Bone marrow (tissue), 2 donors: Measurements from ENCODE around the gene ANKRD33.

ENCODE experiments used
- DNase-seq, 2 donors: peaks; one replicate each; lab custom pipeline; 2025; lab: John Stamatoyannopoulos, UW

The ANKRD33 gene

DNA sequence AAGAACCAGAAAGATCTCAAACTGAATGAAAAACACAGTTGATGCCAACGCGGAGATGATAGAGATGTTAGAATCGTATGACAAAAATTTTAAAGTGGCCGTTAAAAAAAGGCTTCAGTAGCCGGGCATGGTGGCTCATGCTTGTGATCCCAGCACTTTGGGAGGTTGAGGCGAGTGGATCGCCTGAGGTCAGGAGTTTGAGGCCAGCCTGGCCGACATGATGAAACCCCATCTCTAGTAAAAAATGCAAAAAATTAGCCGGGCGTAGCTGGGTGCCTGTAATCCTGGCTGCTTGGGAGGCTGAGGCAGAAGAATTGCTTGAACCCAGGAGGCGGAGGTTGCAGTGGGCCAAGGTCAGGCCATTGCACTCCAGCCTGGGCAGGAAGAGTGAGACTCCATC, 14.0 kb downstream of the ANKRD33 start:
- no peak for DNase-seq

DNA sequence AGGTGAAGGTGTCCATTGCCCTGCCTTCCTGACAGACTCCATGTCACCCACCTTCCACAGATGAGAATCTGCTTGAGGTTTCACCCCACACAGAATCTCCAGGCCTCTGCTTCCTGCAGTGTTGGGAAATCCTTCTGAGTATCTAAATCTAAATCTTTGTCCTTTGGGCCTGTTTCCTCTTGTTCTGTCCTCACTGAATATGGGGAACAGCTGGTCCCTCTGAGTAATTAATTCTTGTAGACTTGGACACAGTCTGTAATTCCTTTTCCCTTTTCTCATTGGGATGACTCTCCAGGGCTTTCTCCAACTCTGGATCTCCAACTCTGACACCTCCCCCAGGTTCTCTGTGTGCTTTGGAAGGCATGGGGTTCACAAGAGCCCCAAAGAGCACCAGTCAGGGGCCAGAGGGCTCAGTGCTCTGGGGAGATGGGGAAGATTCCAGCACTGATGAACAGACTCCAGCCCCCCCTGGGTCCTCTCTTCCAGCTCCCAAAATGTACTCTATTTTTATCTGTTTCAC, 17.1 kb downstream of the ANKRD33 start:
- DNase-seq = no peak

DNA sequence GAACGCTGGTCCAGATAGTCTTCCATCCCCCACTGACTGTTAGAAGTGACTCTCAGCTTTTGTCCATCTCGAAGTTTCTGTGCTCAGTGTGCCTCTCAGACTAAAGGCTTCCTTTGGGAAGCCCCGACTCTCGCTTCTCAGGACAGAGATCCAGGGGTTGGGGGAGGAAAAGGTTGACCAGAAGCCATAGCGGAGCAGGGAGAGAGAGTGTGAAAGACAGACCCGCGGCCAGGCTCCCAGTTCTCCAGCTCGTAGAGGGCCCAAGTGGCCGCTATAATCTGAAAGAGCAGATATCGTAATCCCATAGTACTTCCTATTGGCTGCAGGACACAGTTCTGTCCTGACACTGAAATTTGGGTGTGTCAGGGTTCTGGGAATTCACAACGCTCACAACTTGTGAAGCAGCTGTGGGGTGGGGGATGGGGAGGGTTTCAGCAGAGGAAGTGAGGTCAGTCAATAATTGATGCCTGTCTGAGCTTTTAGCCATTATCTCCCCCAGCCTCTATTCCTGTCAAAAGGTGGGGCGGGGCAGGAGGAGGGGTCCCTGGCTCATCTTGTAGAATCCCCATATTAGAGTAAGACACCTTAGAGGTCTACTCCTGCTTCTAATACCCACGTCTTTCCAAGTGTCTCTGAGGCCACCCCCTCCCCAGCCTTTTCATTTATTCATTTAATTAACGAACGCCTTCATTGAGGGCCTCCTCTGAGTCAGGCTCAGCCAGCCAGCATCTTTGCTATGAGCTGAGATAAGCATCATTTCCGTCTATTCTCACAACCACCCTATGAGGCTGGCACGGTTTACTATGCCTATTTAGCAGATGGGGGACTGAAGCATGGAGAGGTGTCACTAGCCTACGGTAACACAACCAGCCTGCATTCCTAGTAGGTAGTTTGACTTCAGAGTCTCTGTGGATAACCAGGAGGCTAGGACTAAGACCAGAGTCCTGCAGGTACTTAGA, 17.8 kb downstream of the ANKRD33 start:
- DNase-seq = no peak

DNA sequence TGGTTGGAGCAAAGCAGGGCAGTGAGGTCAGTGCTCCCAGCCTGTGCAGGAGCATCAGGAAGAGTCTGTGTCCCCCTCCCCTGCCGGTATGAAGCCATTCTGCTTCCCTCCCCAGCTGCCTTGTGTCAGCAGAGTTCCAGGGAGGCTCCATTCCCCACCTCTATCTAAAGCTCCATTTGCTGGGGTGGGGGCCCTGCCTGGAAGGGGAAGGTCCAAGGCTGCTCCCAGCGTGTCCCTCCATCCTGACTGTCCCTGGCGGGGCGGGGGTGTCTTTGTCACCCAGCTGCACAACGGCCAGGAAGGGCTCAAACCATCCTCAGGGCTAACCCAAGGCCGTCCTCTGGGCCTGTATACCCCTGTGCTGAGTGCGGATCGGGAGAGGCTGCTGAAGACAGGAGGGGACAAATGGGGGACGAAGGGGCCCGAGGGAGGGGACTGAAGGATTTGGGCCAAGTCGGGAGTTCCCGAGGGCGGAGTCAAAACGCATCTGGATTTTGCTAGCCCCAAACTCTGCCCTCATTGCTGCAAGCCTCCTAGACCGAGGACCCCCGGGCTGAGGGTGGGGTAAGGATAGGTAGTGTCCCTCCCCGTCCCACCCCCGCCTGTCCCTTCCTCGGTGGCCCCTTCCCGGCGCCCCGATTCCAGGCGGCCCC, 18.7 kb downstream of the ANKRD33 start:
- DNase-seq = no peak

DNA sequence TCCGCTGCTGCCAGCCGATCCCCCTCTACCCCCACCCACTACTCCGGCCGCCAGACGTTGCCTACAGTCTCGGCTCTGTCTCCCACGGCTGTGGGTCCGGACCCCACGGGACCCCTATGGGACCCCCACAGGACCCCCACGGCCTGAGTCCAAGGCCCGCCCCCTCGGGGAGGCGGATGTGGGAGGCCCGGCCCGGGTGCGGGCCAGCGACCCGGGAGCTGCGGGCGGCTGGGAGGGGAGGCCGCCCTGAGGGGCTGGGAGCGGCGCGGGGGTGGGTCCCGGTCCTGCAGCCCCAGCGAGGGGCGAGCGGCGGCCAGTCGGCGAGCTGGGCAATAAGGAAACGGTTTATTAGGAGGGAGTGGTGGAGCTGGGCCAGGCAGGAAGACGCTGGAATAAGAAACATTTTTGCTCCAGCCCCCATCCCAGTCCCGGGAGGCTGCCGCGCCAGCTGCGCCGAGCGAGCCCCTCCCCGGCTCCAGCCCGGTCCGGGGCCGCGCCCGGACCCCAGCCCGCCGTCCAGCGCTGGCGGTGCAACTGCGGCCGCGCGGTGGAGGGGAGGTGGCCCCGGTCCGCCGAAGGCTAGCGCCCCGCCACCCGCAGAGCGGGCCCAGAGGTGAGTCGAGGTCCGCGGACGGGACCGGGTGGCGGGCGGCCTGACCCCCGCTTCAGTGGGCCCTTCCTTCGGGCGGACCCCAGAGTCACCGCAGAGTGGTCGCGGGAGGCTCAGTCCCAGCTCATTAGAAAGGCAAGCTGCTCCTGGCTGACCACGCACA, 19.4 kb downstream of the ANKRD33 start, which contains the start of gene ACVRL1:
TSS of gene ACVRL1 (plus strand) at position 422 of the 773 bp plus-strand sequence. CDS start 4,971 bp downstream, outside the sequence.
- no peak for DNase-seq

DNA sequence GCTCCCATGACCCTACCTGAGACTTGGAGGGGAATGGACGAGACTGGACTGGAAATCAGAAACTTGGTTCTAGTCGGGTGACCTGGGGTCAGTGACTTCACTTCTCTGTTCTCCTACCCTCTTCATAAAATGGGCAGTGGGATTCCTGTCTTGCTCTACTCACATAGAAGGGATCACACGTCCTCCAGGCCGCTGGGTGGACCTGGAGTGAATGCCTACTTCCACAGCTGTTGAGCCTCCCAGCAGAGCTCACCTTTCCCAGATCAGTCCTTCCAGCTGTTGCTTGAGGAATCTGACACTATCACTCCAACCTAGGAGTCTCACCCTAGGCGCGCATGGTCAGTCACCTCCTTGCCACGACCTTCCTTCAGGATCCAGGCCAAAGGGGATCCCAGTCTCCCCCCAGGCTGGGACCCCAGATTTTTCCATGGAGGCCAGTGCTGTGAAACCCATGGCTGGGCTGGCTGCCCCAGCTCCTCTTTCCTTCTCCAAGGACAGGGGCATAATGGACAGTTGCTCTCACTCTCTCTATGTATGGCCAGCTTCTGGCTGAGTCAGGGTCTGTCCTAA, 20.0 kb downstream of the ANKRD33 start:
- no peak for DNase-seq

DNA sequence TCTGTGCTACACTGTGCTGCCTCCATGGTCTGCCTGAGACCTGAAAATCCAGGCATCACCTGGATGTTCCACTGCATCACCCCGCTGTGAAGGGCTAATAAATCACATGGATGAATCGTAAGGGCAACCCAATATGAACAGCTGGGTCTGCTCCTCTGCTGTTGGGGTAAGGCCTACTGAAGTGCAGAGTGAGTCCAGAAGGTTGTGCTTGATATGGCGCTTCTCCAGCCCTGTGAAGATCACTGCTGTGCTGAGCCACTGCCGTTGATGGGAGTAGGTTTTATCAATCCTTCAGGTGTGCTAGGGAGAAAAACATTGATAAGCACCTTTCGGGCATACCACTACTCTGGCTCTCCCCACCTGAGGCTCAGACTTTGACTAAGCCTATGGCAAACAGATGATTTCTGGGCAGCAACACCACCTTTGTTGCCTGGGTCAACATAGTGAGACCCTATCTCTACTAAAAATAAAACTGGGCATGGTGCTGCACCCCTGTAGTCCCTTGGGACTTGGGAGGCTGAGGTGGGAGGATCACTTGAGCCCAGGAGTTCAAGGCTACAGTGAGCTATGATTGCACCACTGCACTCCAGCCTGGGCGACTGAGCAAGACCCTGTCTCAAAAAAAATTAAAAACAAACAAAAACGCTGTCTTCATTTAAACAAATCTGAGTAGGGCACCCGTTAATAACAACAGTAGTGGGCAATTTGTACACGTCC, 21.1 kb downstream of the ANKRD33 start:
- no peak for DNase-seq

DNA sequence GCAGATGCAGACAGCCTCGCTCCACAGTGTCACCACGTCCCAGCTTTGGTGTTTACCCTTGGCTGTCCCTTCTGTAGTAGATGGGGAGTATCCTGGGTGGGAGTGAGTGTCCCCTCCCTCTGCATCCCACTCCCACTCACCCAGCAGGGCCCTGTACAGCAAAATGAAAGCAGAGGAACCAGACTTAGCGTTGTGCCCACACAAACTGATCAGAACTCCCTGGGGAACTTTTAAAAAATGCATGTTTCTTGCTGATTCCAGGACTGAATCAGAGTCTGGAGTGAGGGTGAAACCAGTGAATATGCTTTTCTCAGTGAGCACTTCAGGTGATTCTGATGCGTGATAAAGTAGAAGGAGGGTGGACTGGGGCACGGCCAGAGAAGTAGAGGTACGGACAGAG, 22.3 kb downstream of the ANKRD33 start:
- DNase-seq = no peak

DNA sequence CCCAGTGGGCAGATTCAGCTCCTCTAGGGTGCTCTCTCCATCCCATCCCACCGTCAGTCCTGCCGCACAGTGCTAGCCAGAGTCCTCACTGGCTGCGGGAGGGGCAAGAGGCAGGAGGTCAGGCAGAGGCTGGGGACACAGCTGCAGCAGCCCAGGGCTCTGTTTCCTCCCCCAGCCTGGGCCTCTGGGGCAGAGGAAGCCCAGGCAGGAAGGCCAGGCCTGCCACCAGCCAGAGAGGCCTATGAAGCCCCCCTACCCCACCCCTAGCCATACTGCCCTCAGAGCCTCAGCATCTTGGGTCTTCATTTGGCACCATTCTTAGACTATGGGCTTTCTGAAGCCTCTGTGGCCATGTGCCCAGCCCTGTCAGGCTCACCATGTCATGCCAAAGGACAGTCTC, 22.8 kb downstream of the ANKRD33 start:
- DNase-seq = no peak

DNA sequence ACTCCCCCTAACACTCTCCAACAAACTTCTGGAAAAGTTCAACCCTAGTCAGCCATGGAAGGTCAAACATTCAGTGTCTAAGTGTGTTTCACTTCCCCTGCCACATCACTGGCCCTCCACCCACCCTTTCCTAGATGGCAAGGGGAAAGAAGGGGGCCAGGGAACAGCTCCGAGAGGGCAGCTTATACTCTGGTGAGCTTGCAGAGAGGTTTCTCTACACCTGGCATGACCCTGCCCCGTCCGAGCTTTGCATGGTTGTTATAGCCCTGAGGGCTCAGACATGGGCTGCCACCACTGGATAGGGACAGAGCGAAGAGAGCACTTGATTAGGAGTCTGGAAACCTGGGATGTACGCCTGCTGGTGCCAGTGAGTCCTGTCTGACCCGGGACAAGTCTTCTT, 23.4 kb downstream of the ANKRD33 start:
- DNase-seq = no peak

DNA sequence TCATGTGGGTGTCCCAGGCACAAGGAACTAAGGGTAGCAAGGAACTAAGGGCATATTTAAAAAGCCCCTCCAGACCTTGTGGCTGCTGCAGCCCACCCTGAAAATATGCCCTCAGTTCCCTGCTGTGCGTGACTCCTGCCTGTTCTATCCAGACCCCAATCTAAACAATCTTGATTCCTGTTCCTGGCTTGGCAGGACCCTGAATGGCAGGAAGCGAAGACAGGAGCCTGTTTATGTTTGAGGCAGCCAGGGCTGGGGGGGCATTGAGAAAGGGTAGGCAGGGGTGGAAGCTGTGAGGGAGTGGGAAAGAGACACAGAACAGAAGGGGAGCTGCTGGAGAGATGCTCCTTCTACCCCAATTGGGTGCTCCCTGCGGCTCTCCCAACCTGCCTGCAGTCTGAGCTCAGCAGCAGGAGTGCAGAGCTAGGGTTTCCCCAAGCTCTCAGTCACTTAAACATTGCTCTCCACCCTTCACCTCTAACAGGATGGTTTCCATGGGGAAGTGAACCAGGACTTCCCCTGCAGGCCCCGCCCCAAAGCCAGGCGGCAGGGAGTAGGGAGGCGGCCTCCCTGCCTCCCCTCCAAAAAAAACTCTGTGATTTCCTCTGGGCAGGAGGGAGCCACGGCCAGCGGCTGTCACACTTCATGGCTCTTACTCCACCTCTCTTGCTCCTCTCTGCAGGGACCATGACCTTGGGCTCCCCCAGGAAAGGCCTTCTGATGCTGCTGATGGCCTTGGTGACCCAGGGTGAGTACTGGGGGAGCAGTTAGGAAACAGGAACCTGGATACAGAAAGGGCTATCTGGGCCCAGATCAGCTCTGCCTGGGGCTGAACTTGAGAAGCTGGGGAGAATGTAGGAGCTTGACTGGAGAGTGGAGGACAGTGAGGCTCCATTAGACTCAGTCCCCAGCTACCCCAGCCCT, 24.1 kb downstream of the ANKRD33 start:
- DNase-seq = peak in 1 of 2 donors; percentile 20

DNA sequence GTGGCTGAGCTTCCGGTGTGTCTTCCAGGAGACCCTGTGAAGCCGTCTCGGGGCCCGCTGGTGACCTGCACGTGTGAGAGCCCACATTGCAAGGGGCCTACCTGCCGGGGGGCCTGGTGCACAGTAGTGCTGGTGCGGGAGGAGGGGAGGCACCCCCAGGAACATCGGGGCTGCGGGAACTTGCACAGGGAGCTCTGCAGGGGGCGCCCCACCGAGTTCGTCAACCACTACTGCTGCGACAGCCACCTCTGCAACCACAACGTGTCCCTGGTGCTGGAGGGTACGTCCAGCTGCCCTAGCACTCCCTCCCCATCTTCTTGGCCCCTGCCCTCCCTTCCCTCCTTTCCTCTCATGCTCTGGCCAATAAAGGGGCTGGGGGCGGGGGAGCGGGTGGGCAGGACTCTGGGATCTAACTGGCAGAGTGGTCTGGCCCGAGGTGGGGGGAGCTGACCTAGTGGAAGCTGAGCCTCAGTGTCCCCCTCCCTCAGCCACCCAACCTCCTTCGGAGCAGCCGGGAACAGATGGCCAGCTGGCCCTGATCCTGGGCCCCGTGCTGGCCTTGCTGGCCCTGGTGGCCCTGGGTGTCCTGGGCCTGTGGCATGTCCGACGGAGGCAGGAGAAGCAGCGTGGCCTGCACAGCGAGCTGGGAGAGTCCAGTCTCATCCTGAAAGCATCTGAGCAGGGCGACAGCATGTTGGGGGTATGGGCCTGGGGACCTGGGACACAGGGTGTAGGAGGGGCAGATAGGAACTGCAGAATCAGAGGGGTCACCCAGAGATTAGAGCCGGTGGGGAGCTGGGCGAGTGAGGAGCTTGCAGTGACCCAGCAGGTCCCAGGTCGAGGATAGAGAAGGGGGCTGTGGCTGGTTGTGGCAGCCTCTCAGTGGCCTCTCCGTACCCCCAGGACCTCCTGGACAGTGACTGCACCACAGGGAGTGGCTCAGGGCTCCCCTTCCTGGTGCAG, 25.4 kb downstream of the ANKRD33 start:
- DNase-seq = no peak

DNA sequence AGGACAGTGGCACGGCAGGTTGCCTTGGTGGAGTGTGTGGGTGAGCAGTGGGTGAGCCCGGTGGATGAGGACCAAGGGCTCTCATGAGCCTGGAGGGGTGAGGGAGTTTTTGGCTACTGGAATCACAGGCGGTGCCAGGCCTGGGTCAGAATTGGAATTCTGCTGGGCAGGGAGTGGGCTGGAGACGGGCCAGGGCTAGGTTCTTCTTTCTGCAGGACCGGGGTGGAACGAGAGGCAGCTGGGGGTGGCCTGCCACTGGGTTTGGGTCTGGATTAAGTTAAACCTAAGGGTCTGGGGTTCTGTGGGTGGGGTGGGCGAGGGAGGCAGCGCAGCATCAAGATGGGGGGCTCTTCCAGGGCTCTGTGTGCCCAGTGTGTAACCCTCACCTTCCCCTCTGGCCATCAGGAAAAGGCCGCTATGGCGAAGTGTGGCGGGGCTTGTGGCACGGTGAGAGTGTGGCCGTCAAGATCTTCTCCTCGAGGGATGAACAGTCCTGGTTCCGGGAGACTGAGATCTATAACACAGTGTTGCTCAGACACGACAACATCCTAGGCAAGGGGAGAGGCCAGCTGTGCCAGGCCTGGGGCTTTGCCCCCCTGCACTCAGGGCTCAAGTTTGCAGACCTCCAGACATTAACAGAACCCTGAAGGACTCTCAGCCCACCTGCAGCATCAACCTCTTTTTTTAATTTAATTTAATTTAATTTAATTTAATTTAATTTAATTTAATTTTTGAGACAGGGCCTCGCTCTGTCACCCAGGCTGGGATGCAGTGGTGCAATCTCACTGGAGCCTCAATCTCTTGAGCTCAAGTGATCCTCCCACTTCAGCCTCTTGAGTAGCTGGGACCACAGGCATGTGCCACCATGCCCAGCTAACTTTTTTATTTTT, 26.4 kb downstream of the ANKRD33 start:
- no peak for DNase-seq

DNA sequence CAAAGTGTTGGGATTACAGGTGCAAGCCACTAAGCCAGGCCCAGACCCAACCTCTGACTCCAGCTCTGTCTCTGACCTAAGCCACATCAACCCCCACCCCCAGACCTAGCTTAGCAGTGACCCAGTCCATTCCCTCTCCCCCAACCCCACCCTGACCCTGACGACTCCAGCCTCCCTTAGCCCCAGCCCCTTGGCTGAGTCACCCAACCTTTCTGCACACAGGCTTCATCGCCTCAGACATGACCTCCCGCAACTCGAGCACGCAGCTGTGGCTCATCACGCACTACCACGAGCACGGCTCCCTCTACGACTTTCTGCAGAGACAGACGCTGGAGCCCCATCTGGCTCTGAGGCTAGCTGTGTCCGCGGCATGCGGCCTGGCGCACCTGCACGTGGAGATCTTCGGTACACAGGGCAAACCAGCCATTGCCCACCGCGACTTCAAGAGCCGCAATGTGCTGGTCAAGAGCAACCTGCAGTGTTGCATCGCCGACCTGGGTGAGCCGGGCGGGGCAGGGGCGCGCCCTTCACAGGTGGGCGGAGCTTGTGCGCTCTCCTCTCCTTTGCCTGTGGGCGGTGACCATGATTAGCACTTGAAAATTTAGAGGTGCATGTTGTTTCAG, 27.2 kb downstream of the ANKRD33 start:
- no peak for DNase-seq

DNA sequence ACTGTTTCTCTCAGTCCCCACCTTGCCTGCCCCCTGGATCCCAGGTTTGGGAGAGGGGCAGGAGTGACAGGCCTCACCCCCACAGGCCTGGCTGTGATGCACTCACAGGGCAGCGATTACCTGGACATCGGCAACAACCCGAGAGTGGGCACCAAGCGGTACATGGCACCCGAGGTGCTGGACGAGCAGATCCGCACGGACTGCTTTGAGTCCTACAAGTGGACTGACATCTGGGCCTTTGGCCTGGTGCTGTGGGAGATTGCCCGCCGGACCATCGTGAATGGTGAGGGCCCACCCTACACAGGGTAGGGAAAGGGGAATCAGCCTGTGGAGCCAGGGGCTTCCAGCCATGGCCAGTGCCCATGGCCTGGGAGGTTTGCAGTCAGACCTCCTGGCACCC, 28.0 kb downstream of the ANKRD33 start:
- DNase-seq = no peak

DNA sequence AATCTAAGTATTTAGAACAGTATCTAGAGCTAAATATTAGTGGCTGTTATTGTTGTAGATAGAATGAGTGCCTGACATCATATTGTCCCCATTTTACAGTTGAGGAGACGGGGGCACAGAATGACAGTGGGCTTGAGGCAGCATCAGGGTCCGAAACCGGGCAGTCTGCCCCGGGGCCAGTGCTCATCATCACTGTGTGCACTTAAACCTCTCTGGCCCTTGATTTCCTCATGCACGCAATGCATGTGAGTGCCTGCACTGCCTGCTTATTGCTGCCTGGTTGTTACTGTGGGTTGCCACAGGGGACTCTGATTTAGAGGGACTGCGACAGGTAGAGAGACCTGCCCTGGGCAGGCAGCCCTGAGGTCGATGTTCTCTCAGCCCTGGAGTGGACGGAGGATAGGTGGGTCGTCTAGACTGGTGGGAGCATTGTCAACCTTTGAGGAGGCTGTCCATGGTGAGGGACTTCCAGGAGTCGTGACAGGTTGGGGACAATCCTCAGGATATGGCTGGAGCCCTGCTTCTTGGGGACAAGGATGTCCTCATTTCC, 29.2 kb downstream of the ANKRD33 start:
- no peak for DNase-seq
